HG02870 (cell line): ENCODE results near the gene PPFIA4.
"Not testable (repeated sequence)": the region's sequence is repeated elsewhere in the genome, so short reads cannot be mapped to it uniquely, and the experiment has no call there.

Experiments used
- ATAC-seq: cut with Tn5 transposase; IDR thresholded peaks from one replicate; pipeline ENCODE4 v1.9.1; 2021; ENCODE audit warnings: mild to moderate bottlenecking, moderate library complexity; ENCODE audit not compliant: unreplicated experiment

PPFIA4 gene

GRCh38 chr1:203026031-203026665, at the start of gene PPFIA4:
Gene PPFIA4, plus strand, starts transcription at chr1:203026491. Its CDS starts 12,518 bp downstream, at chr1:203039009.
- ATAC-seq: peak; percentile 55

- ATAC-seq: no peak
Observed at GRCh38 chr1:202976633-202977032, 49.7 kb upstream of the PPFIA4 start.

DNA sequence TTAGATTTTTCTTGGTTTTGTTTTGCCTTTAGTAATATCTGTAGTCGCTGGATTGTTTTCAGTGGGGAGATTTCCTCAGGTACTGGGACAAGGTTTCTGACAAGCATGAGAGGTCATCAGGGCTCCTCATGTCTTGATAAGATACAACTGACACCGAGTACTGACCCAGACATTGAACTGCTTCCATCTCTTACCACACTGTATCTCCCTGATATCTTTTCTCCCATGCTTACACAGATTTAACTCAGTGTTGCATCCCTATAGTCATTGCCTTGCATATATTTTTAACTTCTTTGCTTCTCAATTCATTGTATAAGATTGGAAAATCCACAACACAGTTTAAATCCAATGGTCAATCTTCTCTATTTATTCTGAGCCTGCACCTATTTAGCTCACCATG, 46.8 kb upstream of the PPFIA4 start:
- no peak for ATAC-seq

DNA sequence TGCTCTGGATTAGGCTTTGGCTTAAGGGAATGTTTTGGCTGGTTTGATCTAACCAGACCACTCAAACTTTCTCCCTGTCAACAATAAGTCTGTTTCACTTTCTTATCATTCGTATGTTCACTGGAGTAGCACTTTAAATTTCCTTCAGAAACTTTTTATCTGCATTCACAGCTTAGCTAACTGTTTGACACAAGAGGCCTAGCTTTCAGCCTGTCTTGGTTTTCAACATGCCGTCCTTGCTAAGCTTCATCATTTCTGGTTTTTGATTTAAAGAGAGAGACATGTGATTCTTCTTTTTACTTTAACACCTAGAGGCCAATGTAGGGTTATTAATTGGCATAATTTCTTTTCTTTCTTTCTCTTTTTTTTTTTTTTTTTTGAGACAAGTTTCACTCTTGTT, 44.4 kb upstream of the PPFIA4 start:
- ATAC-seq: no peak

DNA sequence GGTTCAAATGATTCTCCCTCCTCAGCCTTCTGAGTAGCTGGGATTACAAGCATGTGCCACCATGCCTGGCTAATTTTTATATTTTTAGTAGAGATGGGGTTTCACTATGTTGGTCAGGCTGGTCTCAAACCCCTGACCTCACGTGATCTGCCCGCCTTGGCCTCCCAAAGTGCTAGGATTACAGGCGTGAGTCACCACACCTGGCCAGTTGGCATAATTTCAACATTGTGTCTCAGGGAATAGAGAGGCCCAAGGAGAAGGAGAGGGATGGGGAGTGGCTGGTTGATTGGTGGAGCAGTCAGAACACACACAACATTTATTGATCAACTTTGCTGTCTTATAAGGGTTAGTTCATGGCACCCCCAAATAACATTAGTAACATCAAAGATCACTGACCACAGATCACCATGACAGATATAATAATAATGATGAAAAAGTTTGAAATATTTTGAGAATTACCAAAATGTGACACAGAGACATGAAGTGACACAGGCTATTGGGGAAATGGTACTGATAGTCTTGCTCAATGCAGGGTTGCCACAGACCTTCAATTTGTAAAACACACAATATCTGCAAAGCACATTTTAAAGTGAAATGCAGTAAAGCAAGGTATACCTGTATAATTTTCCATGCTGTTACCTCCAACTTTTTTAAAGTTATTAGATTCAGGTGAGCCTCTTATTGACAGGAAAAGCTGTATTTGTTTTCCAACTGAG, 43.4 kb upstream of the PPFIA4 start:
- ATAC-seq: no peak

DNA sequence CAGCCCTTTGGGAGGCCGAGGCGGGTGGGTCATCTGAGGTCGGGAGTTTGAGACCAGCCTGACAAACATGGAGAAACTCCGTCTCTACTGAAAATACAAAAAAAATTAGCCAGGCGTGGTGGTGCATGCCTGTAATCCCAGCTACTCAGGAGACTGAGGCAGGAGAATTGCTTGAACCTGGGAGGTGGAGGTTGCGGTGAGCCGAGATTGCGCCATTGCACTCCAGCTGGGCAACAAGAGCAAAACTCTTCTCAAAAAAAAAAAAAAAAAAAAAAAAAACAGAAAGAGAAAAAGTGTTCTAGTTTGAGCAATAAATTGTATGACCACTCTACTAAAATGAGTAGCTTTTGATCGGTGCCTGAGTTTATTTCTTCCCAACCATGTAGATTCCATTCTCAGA, 40.2 kb upstream of the PPFIA4 start:
- ATAC-seq: not testable (repeated sequence)

- no peak for ATAC-seq
Observed at GRCh38 chr1:202987255-202987654, 39.0 kb upstream of the PPFIA4 start.

- ATAC-seq: no peak
Observed at GRCh38 chr1:202987922-202988583, 38.2 kb upstream of the PPFIA4 start.

DNA sequence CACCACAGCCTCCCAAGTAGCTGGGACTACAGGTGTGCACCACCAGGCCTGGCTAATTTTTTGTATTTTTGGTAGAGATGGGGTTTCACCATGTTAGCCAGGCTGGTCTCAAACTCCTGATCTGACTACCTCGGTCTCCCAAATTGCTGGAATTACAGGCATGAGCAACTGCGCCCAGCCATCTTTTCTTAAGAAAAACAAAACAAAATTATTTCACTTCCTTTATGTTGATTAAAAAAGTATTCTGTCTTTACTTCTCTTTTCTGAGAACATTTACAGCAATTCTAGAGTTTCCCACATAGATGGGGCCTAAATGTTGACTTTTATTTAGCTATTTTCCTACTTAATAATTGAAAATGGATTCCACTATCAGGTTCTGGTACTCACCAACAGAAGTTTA, 36.4 kb upstream of the PPFIA4 start:
- no peak for ATAC-seq

- ATAC-seq: no peak
Observed at GRCh38 chr1:202991112-202991511, 35.2 kb upstream of the PPFIA4 start.

- no peak for ATAC-seq
Observed at GRCh38 chr1:202994756-202995155, 31.5 kb upstream of the PPFIA4 start.

DNA sequence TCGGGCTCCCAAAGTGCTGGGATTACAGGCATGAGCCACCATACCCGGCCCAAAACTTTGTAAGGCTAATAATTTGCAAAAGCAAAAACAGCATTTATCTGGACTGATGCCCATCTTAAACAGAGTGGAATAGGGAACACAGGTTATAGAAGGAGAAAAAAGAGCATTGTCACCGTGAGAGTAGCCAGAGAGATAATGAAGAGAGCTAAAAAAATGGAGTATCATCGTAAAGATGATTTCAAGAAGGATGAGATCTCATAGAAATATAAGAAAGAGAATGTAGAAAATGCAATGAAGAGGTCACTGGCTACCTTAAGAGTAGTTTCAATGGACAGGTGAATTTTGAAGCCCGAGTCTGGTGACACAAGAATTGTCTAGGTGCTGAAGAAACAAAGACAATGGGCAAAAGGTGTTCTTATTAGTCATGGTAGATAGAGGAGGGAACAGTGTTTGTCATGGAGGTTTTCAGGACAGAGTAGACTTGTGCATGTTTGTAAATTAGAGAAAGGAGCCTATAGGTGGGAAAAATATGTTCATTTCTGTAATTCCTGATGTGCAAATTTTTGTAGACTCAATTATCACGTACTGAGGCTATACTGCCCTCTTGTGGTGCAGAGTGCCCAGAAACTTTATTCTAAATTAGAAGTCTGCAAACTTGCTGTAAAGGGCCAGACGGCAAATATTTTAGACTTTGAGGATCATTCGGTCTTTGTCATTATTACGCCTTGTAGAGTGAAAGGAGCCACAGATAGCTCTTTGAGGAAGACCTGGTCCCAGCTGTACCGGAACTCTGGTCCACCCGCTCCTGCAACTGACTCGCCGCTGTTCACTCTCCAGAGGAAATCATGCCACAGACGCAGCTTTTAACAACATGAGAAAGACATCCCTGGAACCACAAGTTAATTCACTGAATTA, 27.2 kb upstream of the PPFIA4 start:
- ATAC-seq: no peak

DNA sequence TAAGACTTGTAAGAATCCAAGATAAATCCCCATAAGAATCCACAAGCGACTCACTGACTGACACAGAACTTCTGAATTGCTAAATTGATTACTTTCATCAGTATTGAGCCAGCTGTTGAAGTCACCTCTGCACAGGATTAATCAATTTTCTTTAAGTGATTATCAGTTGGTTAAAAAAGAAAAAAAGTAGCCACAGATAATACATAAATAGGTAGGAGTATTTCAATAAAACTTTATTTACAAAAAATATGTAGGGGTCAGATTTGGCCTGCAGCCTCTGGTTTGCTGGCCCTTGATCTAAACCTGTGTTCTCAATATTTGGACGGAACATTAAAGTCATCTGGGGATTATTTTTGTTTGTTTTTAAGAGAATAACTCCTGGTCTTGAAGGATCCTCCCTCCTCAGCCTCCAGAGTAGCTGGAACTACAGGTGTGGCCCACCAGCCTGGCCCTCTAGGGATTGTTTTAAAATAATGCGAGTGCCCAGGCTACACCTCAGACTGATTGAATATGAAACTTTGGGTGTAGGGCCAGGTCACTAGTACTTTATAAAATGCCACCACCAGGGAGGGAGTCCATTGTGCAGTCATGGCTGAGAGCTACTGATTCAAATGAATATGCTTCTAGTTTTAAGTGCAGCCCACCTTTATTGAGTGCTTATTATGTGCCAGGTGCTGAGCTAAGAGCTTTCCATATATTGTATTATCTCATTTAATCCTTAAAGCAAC, 25.9 kb upstream of the PPFIA4 start:
- no peak for ATAC-seq

- no peak for ATAC-seq
Observed at GRCh38 chr1:203001986-203002385, 24.3 kb upstream of the PPFIA4 start.

- no peak for ATAC-seq
Observed at GRCh38 chr1:203002951-203003350, 23.3 kb upstream of the PPFIA4 start.

GRCh38 chr1:203005395-203006142, 20.7 kb upstream of the PPFIA4 start:
- not testable (repeated sequence) for ATAC-seq

DNA sequence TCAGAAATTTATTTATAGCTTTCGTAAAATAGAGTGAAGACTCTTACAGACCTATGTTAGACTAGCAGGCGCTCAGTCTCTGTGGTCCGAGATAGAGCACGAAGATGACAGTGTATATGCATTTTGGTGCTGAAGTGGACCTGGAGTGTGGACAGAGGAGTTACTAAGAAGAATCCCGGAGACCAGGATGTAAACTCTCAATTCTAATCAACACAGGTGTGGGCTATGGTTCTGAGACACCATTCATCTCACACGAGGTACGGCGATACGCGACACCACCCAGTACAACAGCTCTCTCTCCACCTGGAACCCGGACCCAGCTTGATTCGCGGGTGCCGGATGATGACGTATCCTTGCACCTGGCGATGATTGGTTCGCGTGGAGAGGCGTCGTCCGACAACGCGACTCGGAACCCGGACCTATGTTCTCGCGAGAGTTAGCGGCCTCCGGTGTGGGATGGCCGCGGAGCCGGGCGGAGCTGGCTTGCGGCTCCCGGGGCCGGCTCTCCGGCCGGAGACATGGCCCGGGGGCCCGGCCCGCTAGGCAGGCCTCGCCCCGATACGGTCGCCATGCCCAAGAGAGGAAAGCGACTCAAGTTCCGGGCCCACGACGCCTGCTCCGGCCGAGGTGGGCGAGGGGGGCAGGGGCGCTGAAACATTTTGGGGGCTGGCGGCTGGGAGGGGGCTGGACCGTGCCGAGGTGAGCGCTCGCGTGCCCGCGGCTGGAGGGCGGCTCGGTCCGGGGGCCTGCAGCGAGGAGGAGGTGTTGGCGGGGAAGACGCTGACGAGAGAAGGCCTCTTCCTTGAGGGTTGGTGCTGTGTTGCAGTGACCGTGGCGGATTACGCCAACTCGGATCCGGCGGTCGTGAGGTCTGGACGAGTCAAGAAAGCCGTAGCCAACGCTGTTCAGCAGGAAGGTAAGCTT, 19.1 kb upstream of the PPFIA4 start, which contains the start of gene TMEM183A:
TSS of gene TMEM183A (plus strand) at position 427 of the 924 bp plus-strand sequence. CDS start at position 519, 92 bp downstream.
- peak; percentile 84 for ATAC-seq

DNA sequence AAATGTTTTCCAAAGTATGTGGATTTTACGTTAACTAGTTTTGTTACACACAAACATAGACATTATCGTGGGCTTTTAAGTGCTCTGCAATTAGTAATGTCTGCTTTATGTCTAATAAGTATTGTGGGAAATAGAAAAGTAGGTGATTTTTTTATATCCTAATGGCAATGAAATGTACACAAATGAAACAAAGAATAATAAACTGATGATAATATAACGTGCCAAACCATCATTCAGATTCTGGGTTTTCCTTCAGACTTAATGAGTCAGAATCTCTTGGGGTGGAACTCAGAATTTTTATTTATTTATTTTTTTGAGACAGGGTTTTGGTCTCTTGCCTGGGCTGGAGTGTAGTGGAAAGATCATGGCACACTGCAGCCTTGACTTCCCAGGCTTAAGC, 17.1 kb upstream of the PPFIA4 start:
- ATAC-seq: no peak
